Esophagus muscularis mucosa (tissue), 4 donors: ENCODE measurements around the gene PLG. TPM values are rescaled to one million over a fixed set of nuclear protein-coding genes. Genes with fewer than 3 reads are reported as not detected.

Experiments
- total RNA-seq, 4 donors: library from RNA; depleted of rRNA; stranded (reverse); fragments of >200 nt; gene quantifications; one replicate each; pipeline versions ENCODE4 v1.1.0 to v1.2.1, GENCODE V29; 2016

The PLG gene
- total RNA-seq, 4 donors from 2014 or later: not detected

Other genes with a start within 250 kb of the PLG start
- not detected for gene LPA, start 38.0 kb upstream of the PLG start, total RNA-seq